HepG2 (cell line): ENCODE data around the gene PXMP4. TPM values are rescaled to one million over a fixed set of nuclear protein-coding genes. Genes with fewer than 3 reads are reported as not detected.
A peak's percentile ranks its signal among the peaks of the same experiment; 100 is the strongest.

Experiments
- GTF2F1 ChIP-seq: fragments of 150-350 bp; IDR thresholded peaks from 2 replicates; pipeline ENCODE4 v1.6.1; 2014; ENCODE audit warnings: low read length
- HES4 ChIP-seq: sonication (generic); formaldehyde crosslinking; IDR thresholded peaks from 2 replicates; pipeline ENCODE4 v1.9.0; 2021; ENCODE audit warnings: mild to moderate bottlenecking, missing genetic modification reagents, borderline replicate concordance
- MTA3 ChIP-seq: sonication (generic); formaldehyde crosslinking; IDR thresholded peaks from 2 replicates; pipeline ENCODE4 v1.4.0; 2020; ENCODE audit warnings: missing genetic modification reagents
- NR1H2 ChIP-seq: sonication (generic); formaldehyde crosslinking; IDR thresholded peaks from 2 replicates; pipeline ENCODE4 v1.8.1; 2022; ENCODE audit warnings: low read depth, missing genetic modification reagents, borderline replicate concordance
- NRL ChIP-seq: sonication (generic); formaldehyde crosslinking; IDR thresholded peaks from 2 replicates; pipeline ENCODE4 v1.5.0; 2020; ENCODE audit warnings: missing genetic modification reagents, mild to moderate bottlenecking, moderate library complexity, borderline replicate concordance
- PAWR ChIP-seq: sonication (generic); formaldehyde crosslinking; IDR thresholded peaks from 2 replicates; pipeline ENCODE4 v1.4.0; 2020; ENCODE audit warnings: missing genetic modification reagents, mild to moderate bottlenecking, borderline replicate concordance
- TAF1 ChIP-seq: sonication (generic); formaldehyde crosslinking; IDR thresholded peaks from 2 replicates; pipeline ENCODE4 v1.4.0; 2020; ENCODE audit warnings: missing genetic modification reagents
- TBL1XR1 ChIP-seq: fragments of 150-350 bp; IDR thresholded peaks from 2 replicates; pipeline ENCODE4 v1.6.1; 2014; ENCODE audit warnings: borderline replicate concordance, low read length; ENCODE audit not compliant: partially characterized antibody
- THYN1 ChIP-seq: sonication (generic); formaldehyde crosslinking; IDR thresholded peaks from 2 replicates; pipeline ENCODE4 v1.8.1; 2023; ENCODE audit warnings: low read depth, mild to moderate bottlenecking, moderate library complexity, missing genetic modification reagents, borderline replicate concordance
- ZNF615 ChIP-seq: sonication (generic); formaldehyde crosslinking; IDR thresholded peaks from 2 replicates; pipeline ENCODE4 v1.5.0; 2020; ENCODE audit warnings: mild to moderate bottlenecking, missing genetic modification reagents, borderline replicate concordance
- polyA plus RNA-seq, 8 experiments: library from polyadenylated mRNA; depleted of rRNA in 3 of 8; stranded (reverse) in 7 of 8; unstranded in 1 of 8; fragments of >200 nt; fragmentation: Illumina TruSeq in 4 of 8; extraction: Trizol in 4 of 8; gene quantifications; 2 replicates each; pipeline versions ENCODE4 v1.2.1 to v1.2.3, GENCODE V29; 2011 to 2016; ENCODE audit warnings: low read depth in 4 of 8, missing spikeins in 1 of 8, mixed read lengths in 1 of 8; ENCODE audit not compliant: insufficient read depth in 1 of 8
- total RNA-seq, 5 experiments: library from RNA; depleted of rRNA; stranded (reverse); fragments of >200 nt; fragmentation: Illumina TruSeq; extraction: Trizol; gene quantifications; 2 replicates each; pipeline ENCODE4 v1.2.3, GENCODE V29; 2016; ENCODE audit warnings: low read depth in 1 of 5
- TF ChIP-seq, protein P1 (sequence below): sonication (generic); formaldehyde crosslinking; IDR thresholded peaks from 2 replicates; pipeline ENCODE4 v1.4.0; 2020; ENCODE audit warnings: missing genetic modification reagents
- TF ChIP-seq, protein P2 (sequence below): sonication (generic); formaldehyde crosslinking; IDR thresholded peaks from 2 replicates; pipeline ENCODE4 v1.4.0; 2020; ENCODE audit warnings: missing genetic modification reagents
- TF ChIP-seq, protein P3 (sequence below), 2 experiments: IDR thresholded peaks; 2 replicates each; pipeline ENCODE4 v1.6.1; 2011 to 2012; ENCODE audit warnings: low read length in 2 of 2, borderline replicate concordance in 1 of 2, low read depth in 1 of 2, mild to moderate bottlenecking in 1 of 2, moderate library complexity in 1 of 2
- TF ChIP-seq, protein P4 (sequence below): sonication (generic); formaldehyde crosslinking; IDR thresholded peaks from 2 replicates; pipeline ENCODE4 v1.8.1; 2023; ENCODE audit warnings: missing genetic modification reagents, mild to moderate bottlenecking, borderline replicate concordance
- TF ChIP-seq, protein P5 (sequence below): sonication (generic); formaldehyde crosslinking; IDR thresholded peaks from 2 replicates; pipeline ENCODE4 v1.4.0; 2020; ENCODE audit warnings: missing genetic modification reagents

PXMP4 gene
- total and polyA plus RNA-seq, 2 of the 13 experiments (the other 11 are each of a cell fraction or from before 2014, with no cell fraction given): not detected

DNA sequence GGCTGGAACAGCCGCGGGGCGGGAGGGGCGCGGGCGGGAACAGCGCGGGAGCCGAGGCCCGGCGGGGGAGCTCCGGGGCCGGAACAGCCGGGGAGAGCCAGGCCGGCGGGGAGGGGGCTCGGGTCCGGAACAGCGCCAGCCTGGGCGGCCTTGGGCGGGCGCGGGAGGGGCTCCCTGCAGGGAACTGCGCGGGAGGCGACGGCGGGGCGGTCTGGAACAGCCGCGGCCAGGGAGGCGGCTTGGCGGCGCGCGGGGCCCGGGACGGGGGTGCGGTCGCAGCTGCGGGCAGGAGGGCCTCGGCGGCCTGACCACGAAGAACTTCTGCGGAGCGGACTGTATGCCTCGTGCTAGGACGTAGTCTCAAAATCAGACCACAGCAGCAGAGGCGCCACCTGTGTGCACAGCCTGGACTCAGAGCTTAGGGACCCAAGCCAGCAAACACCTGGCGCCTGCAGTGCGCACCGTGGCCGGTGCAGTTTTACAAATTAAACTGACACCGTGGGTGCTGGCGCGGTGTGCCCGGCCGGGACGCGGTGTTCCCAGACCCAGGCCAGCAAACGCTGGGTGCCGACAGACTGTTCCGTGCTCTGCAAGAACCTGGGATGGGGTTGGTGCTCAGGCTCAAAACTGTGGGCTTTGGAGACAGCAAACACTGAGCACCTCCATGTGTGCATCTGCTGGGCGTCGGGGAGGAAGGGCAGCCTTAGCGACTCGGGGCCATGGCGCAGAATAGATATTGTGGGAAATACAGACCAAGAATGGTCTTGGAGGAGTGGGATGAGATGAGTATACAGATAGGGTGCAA lies 12.3 kb upstream of the PXMP4 start (continued):
- TF ChIP-seq, protein P1, sequence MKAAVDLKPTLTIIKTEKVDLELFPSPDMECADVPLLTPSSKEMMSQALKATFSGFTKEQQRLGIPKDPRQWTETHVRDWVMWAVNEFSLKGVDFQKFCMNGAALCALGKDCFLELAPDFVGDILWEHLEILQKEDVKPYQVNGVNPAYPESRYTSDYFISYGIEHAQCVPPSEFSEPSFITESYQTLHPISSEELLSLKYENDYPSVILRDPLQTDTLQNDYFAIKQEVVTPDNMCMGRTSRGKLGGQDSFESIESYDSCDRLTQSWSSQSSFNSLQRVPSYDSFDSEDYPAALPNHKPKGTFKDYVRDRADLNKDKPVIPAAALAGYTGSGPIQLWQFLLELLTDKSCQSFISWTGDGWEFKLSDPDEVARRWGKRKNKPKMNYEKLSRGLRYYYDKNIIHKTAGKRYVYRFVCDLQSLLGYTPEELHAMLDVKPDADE (CRISPR knock-in tag): no peak
- TF ChIP-seq, protein P2, sequence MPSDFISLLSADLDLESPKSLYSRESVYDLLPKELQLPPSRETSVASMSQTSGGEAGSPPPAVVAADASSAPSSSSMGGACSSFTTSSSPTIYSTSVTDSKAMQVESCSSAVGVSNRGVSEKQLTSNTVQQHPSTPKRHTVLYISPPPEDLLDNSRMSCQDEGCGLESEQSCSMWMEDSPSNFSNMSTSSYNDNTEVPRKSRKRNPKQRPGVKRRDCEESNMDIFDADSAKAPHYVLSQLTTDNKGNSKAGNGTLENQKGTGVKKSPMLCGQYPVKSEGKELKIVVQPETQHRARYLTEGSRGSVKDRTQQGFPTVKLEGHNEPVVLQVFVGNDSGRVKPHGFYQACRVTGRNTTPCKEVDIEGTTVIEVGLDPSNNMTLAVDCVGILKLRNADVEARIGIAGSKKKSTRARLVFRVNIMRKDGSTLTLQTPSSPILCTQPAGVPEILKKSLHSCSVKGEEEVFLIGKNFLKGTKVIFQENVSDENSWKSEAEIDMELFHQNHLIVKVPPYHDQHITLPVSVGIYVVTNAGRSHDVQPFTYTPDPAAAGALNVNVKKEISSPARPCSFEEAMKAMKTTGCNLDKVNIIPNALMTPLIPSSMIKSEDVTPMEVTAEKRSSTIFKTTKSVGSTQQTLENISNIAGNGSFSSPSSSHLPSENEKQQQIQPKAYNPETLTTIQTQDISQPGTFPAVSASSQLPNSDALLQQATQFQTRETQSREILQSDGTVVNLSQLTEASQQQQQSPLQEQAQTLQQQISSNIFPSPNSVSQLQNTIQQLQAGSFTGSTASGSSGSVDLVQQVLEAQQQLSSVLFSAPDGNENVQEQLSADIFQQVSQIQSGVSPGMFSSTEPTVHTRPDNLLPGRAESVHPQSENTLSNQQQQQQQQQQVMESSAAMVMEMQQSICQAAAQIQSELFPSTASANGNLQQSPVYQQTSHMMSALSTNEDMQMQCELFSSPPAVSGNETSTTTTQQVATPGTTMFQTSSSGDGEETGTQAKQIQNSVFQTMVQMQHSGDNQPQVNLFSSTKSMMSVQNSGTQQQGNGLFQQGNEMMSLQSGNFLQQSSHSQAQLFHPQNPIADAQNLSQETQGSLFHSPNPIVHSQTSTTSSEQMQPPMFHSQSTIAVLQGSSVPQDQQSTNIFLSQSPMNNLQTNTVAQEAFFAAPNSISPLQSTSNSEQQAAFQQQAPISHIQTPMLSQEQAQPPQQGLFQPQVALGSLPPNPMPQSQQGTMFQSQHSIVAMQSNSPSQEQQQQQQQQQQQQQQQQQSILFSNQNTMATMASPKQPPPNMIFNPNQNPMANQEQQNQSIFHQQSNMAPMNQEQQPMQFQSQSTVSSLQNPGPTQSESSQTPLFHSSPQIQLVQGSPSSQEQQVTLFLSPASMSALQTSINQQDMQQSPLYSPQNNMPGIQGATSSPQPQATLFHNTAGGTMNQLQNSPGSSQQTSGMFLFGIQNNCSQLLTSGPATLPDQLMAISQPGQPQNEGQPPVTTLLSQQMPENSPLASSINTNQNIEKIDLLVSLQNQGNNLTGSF (CRISPR knock-in tag): peak; percentile 26
- TF ChIP-seq, protein P3, sequence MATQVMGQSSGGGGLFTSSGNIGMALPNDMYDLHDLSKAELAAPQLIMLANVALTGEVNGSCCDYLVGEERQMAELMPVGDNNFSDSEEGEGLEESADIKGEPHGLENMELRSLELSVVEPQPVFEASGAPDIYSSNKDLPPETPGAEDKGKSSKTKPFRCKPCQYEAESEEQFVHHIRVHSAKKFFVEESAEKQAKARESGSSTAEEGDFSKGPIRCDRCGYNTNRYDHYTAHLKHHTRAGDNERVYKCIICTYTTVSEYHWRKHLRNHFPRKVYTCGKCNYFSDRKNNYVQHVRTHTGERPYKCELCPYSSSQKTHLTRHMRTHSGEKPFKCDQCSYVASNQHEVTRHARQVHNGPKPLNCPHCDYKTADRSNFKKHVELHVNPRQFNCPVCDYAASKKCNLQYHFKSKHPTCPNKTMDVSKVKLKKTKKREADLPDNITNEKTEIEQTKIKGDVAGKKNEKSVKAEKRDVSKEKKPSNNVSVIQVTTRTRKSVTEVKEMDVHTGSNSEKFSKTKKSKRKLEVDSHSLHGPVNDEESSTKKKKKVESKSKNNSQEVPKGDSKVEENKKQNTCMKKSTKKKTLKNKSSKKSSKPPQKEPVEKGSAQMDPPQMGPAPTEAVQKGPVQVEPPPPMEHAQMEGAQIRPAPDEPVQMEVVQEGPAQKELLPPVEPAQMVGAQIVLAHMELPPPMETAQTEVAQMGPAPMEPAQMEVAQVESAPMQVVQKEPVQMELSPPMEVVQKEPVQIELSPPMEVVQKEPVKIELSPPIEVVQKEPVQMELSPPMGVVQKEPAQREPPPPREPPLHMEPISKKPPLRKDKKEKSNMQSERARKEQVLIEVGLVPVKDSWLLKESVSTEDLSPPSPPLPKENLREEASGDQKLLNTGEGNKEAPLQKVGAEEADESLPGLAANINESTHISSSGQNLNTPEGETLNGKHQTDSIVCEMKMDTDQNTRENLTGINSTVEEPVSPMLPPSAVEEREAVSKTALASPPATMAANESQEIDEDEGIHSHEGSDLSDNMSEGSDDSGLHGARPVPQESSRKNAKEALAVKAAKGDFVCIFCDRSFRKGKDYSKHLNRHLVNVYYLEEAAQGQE (IDR thresholded peaks at IDR 0.05; ENCODE audit: borderline replicate concordance in 1 of 2, low read depth in 1 of 2, low read length in 2 of 2): peak in 1 of 2 experiments; percentile 63; a peak in 3 of 4 replicates
- TF ChIP-seq TBL1XR1: peak; percentile 70
- TF ChIP-seq, protein P4, sequence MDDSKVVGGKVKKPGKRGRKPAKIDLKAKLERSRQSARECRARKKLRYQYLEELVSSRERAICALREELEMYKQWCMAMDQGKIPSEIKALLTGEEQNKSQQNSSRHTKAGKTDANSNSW (CRISPR knock-in tag): peak; percentile 69; the same call in 1 of the 2 replicates
- TF ChIP-seq THYN1 (CRISPR knock-in tag): no peak
- TF ChIP-seq GTF2F1: no peak
- peak; percentile 50 for TF ChIP-seq TAF1 (CRISPR knock-in tag)
- TF ChIP-seq ZNF615: no peak
- TF ChIP-seq PAWR (CRISPR knock-in tag): no peak
- TF ChIP-seq NRL: peak; percentile 98
- TF ChIP-seq HES4 (CRISPR knock-in tag): peak; percentile 79
- 0 out of 2 replicates have a peak, but pooled peaks have one; percentile 15 for TF ChIP-seq MTA3
- TF ChIP-seq, protein P5, sequence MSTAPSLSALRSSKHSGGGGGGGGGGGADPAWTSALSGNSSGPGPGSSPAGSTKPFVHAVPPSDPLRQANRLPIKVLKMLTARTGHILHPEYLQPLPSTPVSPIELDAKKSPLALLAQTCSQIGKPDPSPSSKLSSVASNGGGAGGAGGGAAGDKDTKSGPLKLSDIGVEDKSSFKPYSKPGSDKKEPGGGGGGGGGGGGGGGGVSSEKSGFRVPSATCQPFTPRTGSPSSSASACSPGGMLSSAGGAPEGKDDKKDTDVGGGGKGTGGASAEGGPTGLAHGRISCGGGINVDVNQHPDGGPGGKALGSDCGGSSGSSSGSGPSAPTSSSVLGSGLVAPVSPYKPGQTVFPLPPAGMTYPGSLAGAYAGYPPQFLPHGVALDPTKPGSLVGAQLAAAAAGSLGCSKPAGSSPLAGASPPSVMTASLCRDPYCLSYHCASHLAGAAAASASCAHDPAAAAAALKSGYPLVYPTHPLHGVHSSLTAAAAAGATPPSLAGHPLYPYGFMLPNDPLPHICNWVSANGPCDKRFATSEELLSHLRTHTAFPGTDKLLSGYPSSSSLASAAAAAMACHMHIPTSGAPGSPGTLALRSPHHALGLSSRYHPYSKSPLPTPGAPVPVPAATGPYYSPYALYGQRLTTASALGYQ: 0 out of 2 replicates have a peak, but pooled peaks have one; percentile 35
- peak; percentile 82; the same call in 1 of the 2 replicates for TF ChIP-seq NR1H2 (CRISPR knock-in tag)
